Gastrocnemius medialis (tissue), 4 donors: Measurements from ENCODE around the gene SNRK. TPM values are rescaled to one million over a fixed set of nuclear protein-coding genes. Genes with fewer than 3 reads are reported as not detected.

ENCODE experiments used
- ATAC-seq, 2 donors: fragments of 150-250 bp; one replicate each; pipeline ENCODE4 v1.9.1; 2016
- DNase-seq, 2 donors: peaks; one replicate each; pipeline ENCODE4 v3.0.0-alpha.2; 2019
- H3K27ac ChIP-seq, 4 donors: fragments of 200-600 bp; sonication (generic); 1 replicate in 1 of 4; 2 replicates in 3 of 4; pipeline ENCODE4 v1.5.1; 2016 to 2018; ENCODE audit warnings: mild to moderate bottlenecking in 2 of 4, moderate library complexity in 1 of 4
- H3K27me3 ChIP-seq, 3 donors: fragments of 200-600 bp; sonication (generic) in 2 of 3; 1 replicate in 1 of 3; 2 replicates in 2 of 3; pipeline versions ENCODE4 v1.5.1 to v1.6.0; 2016 to 2019; ENCODE audit warnings: mild to moderate bottlenecking in 1 of 3, moderate library complexity in 1 of 3
- H3K36me3 ChIP-seq, 2 donors: fragments of 200-600 bp; sonication (generic) in 1 of 2; one replicate each; pipeline ENCODE4 v1.5.1; 2017 to 2018
- H3K4me1 ChIP-seq, 2 donors: fragments of 200-600 bp; sonication (generic) in 1 of 2; one replicate each; pipeline ENCODE4 v1.5.1; 2016 to 2017; ENCODE audit warnings: mild to moderate bottlenecking in 2 of 2
- H3K4me3 ChIP-seq, 4 donors: fragments of 200-600 bp; sonication (generic) in 3 of 4; 1 replicate in 1 of 4; 2 replicates in 3 of 4; pipeline ENCODE4 v1.5.1; 2016 to 2019; ENCODE audit warnings: mild to moderate bottlenecking in 2 of 4
- H3K9me3 ChIP-seq, 3 donors: fragments of 200-600 bp; sonication (generic) in 2 of 3; 1 replicate in 1 of 3; 2 replicates in 2 of 3; pipeline ENCODE4 v1.5.1; 2016 to 2019
- POLR2A ChIP-seq, 2 donors: fragments of 450-650 bp; IDR thresholded peaks; one replicate each; pipeline ENCODE4 v1.6.1; 2017; ENCODE audit warnings: antibody characterized with exemption in 2 of 2, mild to moderate bottlenecking in 2 of 2, moderate library complexity in 2 of 2
- in situ Hi-C, 4 donors: fragments of 200-750 bp; cut with MboI; loops; one replicate each; pipeline versions ENCODE4 v1.15.0 to v1.8.0; 2017; ENCODE audit warnings: low sequenced_read_pairs in 4 of 4
- intact Hi-C: fragments of 100-400 bp; cut with DNase I; formaldehyde crosslinking; loops from one replicate; pipeline ENCODE4 v1.15.1; 2023; ENCODE audit warnings: low total_unique reads
- total RNA-seq, 4 donors: library from RNA; depleted of rRNA; stranded (reverse); fragments of >200 nt; gene quantifications; one replicate each; pipeline versions ENCODE4 v1.1.0 to v1.2.3, GENCODE V29; 2016
- TF ChIP-seq, protein P1 (sequence below), 5 experiments: fragments of 450-650 bp in 3 of 5; fragments of 200-600 bp in 2 of 5; sonication (generic) in 2 of 5; IDR thresholded peaks in 4 of 5; conservative IDR thresholded peaks in 1 of 5; 1 replicate in 4 of 5; 2 replicates in 1 of 5; pipeline ENCODE4 v1.5.1; 2016 to 2019; ENCODE audit warnings: antibody characterized with exemption in 5 of 5, mild to moderate bottlenecking in 3 of 5, moderate library complexity in 3 of 5

The SNRK gene
- total RNA-seq, 4 donors from 2014 or later, result 18.4 to 29.0 (median 21.9) TPM

GRCh38 chr3:43309372-43310305, 23.3 kb downstream of the SNRK start:
- no peak for DNase-seq
- Histone ChIP-seq H3K27me3 (no peaks in the 10 kb centered on the region), H3K4me1 (peaks cover 18 to 27% of the 10 kb centered on the region in 2 donors), H3K4me3 (no peak overlapping the region), H3K27ac (no peak overlapping the region), H3K9me3 (no peaks in the 10 kb centered on the region), H3K36me3 (peaks cover 0 to 10% of the 10 kb centered on the region in 2 donors)
- no peak for ATAC-seq
- TF ChIP-seq POLR2A (IDR thresholded peaks at IDR 0.05), result no peak
- TF ChIP-seq, protein P1, sequence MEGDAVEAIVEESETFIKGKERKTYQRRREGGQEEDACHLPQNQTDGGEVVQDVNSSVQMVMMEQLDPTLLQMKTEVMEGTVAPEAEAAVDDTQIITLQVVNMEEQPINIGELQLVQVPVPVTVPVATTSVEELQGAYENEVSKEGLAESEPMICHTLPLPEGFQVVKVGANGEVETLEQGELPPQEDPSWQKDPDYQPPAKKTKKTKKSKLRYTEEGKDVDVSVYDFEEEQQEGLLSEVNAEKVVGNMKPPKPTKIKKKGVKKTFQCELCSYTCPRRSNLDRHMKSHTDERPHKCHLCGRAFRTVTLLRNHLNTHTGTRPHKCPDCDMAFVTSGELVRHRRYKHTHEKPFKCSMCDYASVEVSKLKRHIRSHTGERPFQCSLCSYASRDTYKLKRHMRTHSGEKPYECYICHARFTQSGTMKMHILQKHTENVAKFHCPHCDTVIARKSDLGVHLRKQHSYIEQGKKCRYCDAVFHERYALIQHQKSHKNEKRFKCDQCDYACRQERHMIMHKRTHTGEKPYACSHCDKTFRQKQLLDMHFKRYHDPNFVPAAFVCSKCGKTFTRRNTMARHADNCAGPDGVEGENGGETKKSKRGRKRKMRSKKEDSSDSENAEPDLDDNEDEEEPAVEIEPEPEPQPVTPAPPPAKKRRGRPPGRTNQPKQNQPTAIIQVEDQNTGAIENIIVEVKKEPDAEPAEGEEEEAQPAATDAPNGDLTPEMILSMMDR (IDR thresholded peaks at IDR 0.05 in 4 of 5, conservative IDR thresholded peaks at IDR 0.05 in 1 of 5), result no peak
- intact Hi-C loops, result no loop called here
- in situ Hi-C loops, result no loop called here

GRCh38 chr3:43316783-43317460, 30.6 kb downstream of the SNRK start:
- in situ Hi-C loops, result no loop called here
- Histone ChIP-seq H3K4me3 (no peak overlapping the region), H3K27ac (peak overlapping the region; percentile 75 to 80 (median 75)), H3K9me3 (no peaks in the 10 kb centered on the region), H3K36me3 (no peaks in the 10 kb centered on the region), H3K4me1 (peaks cover 55 to 62% of the 10 kb centered on the region in 2 donors), H3K27me3 (no peaks in the 10 kb centered on the region)
- TF ChIP-seq, protein P1 (IDR thresholded peaks at IDR 0.05 in 4 of 5, conservative IDR thresholded peaks at IDR 0.05 in 1 of 5), result no peak
- no peak for TF ChIP-seq POLR2A (IDR thresholded peaks at IDR 0.05)
- intact Hi-C loops, result no loop called here
- DNase-seq (no peak), ATAC-seq (peak in 1 of 2 donors; percentile 67)

DNA sequence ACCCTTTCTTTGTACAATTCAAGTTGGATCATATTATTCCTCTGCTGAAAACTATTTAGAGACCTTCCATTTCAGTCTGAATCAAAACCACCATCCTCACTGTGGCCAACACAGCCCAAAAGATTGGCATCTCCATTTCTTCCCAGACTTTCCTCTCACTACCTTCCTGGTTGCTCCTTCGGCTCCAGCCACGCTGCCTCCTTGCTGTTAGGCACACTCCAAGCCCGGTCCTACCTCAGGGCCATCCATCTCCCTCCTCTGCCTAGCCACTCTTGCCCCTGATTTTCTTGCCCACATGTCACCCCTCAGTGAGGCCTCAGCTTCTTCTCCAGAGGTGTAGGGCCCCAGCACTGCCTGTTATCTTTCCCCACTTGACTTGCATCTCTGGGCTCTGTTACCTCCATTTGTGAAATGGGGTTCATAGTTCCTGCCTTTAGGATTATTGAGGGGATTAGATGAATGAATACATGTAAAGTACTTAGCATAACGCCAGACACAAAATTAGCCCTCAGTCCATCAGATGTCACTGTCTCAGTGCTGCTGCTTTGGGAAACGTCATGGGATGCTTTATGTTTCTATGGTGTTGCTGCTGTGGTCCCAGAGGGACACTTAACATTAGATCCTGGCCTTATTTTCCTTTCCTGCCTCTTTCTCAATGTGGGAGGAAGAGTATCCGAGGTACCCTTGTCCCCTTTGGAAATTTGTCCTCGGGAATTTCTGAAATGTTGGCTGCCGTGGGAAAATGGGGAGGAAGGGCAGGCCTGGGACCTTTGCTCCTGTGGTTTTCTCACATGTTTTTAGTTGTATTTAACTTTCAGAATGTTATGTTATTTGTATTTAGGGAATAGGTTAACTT, 31.3 kb downstream of the SNRK start:
- in situ Hi-C loops (no loop called here), intact Hi-C loops (loop anchor here (2.0 kb wide), 1 partner anchor 31 kb away; the partner anchor contains the start of gene SNRK)
- no peak overlapping the region for H3K4me3 ChIP-seq
- no peaks in the 10 kb centered on the region for H3K36me3 ChIP-seq
- ATAC-seq (peak; percentile 62 to 65), DNase-seq (peak in 1 of 2 donors; percentile 31)
- no peaks in the 10 kb centered on the region for H3K9me3 ChIP-seq
- no peak for TF ChIP-seq POLR2A (IDR thresholded peaks at IDR 0.05)
- TF ChIP-seq, protein P1 (IDR thresholded peaks at IDR 0.05 in 4 of 5, conservative IDR thresholded peaks at IDR 0.05 in 1 of 5), result no peak
- peaks cover 55 to 61% of the 10 kb centered on the region in 2 donors for H3K4me1 ChIP-seq
- peak overlapping the region; percentile 75 to 80 (median 75) for H3K27ac ChIP-seq
- no peaks in the 10 kb centered on the region for H3K27me3 ChIP-seq

GRCh38 chr3:43319376-43319775, 33.0 kb downstream of the SNRK start:
- peak; percentile 48 to 78 for DNase-seq
- intact Hi-C loops (loop anchor here (2.0 kb wide), 1 partner anchor 33 kb away; the partner anchor contains the start of gene SNRK), in situ Hi-C loops (no loop called here)
- Histone ChIP-seq H3K27me3 (no peaks in the 10 kb centered on the region), H3K9me3 (no peaks in the 10 kb centered on the region), H3K27ac (peak overlapping the region; percentile 75 to 80 (median 75)), H3K4me3 (peak overlapping the region in 2 of 4 donors; percentile 3 to 24), H3K36me3 (no peaks in the 10 kb centered on the region), H3K4me1 (peaks cover 58 to 65% of the 10 kb centered on the region in 2 donors)
- TF ChIP-seq, protein P1 (IDR thresholded peaks at IDR 0.05 in 4 of 5, conservative IDR thresholded peaks at IDR 0.05 in 1 of 5), result no peak
- TF ChIP-seq POLR2A (IDR thresholded peaks at IDR 0.05), result no peak
- peak; percentile 82 to 86 for ATAC-seq
